HG02885 (cell line): ENCODE measurements around the gene ELL2.
A peak's percentile ranks its signal among the peaks of the same experiment; 100 is the strongest.

Experiments
- ATAC-seq: cut with Tn5 transposase; IDR thresholded peaks from one replicate; pipeline ENCODE4 v1.9.1; 2021; ENCODE audit warnings: mild to moderate bottlenecking; ENCODE audit not compliant: unreplicated experiment, poor library complexity

ELL2 gene

GRCh38 chr5:95958310-95959014 is 3.2 kb downstream of the ELL2 start:
- ATAC-seq = no peak

- ATAC-seq = no peak
Measured at GRCh38 chr5:95957561-95958203, 4.0 kb downstream of the ELL2 start.

GRCh38 chr5:95956900-95957293 is 4.8 kb downstream of the ELL2 start:
- ATAC-seq = no peak

- no peak for ATAC-seq
Measured at GRCh38 chr5:95956021-95956899, 5.4 kb downstream of the ELL2 start.

- ATAC-seq = no peak
Measured at GRCh38 chr5:95954716-95955115, 6.9 kb downstream of the ELL2 start.

GRCh38 chr5:95953021-95953702 is 8.5 kb downstream of the ELL2 start:
- ATAC-seq = no peak

GRCh38 chr5:95951916-95952315 is 9.7 kb downstream of the ELL2 start:
- ATAC-seq = no peak

GRCh38 chr5:95949810-95950209 is 11.8 kb downstream of the ELL2 start:
- peak; percentile 72 for ATAC-seq

- no peak for ATAC-seq
Measured at GRCh38 chr5:95948631-95949030, 13.0 kb downstream of the ELL2 start.

GRCh38 chr5:95946451-95946850 is 15.2 kb downstream of the ELL2 start:
- ATAC-seq = no peak

GRCh38 chr5:95942968-95943367 is 18.7 kb downstream of the ELL2 start:
- no peak for ATAC-seq

GRCh38 chr5:95942414-95942813 is 19.2 kb downstream of the ELL2 start:
- ATAC-seq = no peak

- no peak for ATAC-seq
Measured at GRCh38 chr5:95941756-95942155, 19.9 kb downstream of the ELL2 start.

GRCh38 chr5:95940758-95941682 is 20.6 kb downstream of the ELL2 start:
- ATAC-seq = no peak

- peak; percentile 77 for ATAC-seq
Measured at GRCh38 chr5:95939465-95939864, 22.2 kb downstream of the ELL2 start.

GRCh38 chr5:95938766-95939165 is 22.9 kb downstream of the ELL2 start:
- no peak for ATAC-seq

- ATAC-seq = no peak
Measured at GRCh38 chr5:95938347-95938746, 23.3 kb downstream of the ELL2 start.

- no peak for ATAC-seq
Measured at GRCh38 chr5:95937607-95938152, 24.0 kb downstream of the ELL2 start.

GRCh38 chr5:95936812-95937397 is 24.7 kb downstream of the ELL2 start:
- ATAC-seq = no peak
